Stimulated activated CD4-positive, alpha-beta T cell treated with anti-CD3 and anti-CD28 coated beads, Interleukin-2, amount 100 ng/mL, for 24 hours (primary cell): Measurements from ENCODE around the gene ZC3H14.
"Not testable (repeated sequence)": the region's sequence is repeated elsewhere in the genome, so short reads cannot be mapped to it uniquely, and the experiment has no call there.

ENCODE experiments used
- DNase-seq, 2 donors: peaks; one replicate each; pipeline ENCODE4 v3.0.0-alpha.2; 2020

The ZC3H14 gene, protein sequence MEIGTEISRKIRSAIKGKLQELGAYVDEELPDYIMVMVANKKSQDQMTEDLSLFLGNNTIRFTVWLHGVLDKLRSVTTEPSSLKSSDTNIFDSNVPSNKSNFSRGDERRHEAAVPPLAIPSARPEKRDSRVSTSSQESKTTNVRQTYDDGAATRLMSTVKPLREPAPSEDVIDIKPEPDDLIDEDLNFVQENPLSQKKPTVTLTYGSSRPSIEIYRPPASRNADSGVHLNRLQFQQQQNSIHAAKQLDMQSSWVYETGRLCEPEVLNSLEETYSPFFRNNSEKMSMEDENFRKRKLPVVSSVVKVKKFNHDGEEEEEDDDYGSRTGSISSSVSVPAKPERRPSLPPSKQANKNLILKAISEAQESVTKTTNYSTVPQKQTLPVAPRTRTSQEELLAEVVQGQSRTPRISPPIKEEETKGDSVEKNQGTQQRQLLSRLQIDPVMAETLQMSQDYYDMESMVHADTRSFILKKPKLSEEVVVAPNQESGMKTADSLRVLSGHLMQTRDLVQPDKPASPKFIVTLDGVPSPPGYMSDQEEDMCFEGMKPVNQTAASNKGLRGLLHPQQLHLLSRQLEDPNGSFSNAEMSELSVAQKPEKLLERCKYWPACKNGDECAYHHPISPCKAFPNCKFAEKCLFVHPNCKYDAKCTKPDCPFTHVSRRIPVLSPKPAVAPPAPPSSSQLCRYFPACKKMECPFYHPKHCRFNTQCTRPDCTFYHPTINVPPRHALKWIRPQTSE

GRCh38 chr14:88562831-88563686 lies at the start of gene ZC3H14:
TSS of gene ZC3H14 (plus strand) at chr14:88563037. CDS start at chr14:88563134, 97 bp downstream.
- peak; percentile 86 to 88 for DNase-seq

DNA sequence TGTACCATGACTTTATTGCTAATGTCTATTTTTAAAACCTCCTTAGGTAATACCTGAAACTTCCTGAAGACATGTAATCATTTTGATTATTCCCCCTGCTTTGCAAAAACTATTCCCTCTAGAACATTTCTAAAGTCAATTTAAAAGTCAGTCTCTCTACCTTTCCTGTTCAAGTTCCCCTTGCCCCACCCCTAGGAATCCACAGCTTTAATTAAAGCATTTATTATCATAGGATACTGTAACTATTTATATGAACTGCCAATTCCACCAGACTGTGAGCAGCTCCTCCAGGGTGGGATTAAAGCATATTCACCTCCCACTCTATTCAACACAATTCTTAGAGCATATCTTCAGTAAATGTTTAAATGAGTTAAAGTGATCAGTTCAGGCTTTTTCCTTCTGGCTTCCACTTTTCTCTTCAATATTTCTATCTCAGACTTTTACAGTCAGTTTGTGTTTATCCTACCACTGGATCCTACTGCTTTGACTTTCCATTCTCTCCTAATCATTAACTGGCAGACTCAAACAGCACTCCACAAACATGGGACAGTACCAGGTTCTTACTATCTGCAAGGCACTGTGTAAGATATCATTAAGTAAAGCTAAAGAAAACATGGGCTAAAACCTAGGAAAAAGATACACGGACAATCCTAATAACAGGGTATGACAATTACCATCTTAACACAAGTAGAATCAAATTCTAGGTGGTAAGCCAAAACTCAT lies 47.2 kb upstream of the ZC3H14 start:
- DNase-seq, result no peak

- no peak for DNase-seq
Measured at GRCh38 chr14:88516861-88517357, 45.9 kb upstream of the ZC3H14 start.

DNA sequence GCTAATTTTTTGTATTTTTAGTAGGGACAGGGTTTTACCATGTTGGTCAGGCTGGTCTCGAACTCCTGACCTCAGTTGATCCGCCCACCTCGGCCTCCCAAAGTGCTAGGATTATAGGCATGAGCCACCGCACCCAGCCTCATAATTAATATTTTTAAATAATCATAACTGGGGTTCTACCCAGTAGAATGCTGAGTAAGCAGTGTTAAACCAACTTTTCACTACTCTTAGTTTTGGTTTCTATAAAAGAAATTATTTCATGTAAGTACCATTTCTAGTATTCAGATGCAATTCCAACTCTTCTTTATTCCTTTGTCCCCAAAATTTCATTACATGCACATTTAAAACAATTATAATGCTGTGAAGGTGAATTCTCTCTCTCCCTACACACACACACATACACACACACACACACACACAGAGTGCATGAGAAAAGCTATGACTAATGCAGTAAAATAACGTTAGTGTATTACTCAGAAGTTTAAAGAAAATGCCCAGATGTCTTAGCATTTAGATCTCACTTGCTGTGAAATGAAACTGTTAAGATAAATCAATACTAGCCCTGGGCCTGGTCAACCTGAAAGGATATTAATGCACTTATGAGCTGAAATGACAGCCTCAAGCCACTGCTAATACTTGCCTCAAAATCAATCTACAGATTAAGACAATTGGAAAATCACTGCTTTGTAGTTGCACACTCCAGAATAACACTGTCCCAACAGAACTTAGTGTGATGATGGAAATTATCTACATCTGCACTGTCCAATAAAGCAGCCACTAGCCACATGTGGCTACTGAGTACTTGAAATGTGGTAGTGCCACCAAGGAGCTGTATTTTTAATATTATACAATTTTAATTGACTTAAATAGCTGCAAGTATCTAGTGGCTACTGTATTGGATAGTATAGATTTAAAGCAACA lies 44.0 kb upstream of the ZC3H14 start:
- DNase-seq, result no peak

DNA sequence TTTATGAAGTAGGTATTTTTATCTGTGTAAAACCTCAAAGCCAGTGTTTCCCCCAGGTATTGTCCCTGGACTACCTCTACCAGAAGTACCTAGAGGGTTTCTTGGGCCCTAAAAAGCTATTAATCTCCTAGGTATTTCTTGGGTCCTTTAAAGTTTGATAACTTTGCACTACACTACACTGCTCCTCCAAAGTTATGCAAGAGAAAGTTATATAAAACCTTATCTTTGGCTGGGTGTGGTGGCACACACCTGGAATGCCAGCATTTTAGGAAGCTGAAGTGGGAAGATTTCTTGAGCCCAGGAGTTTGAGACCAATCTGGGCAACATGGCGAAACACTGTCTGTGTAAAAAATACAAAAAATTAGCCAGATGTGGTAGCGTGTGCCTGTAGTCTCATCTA lies 42.9 kb upstream of the ZC3H14 start:
- DNase-seq, result no peak

- DNase-seq, result no peak
Measured at GRCh38 chr14:88521818-88522217, 41.0 kb upstream of the ZC3H14 start.

- no peak for DNase-seq
Measured at GRCh38 chr14:88522393-88522792, 40.4 kb upstream of the ZC3H14 start.

- DNase-seq, result not testable (repeated sequence)
Measured at GRCh38 chr14:88529889-88530288, 32.9 kb upstream of the ZC3H14 start.

DNA sequence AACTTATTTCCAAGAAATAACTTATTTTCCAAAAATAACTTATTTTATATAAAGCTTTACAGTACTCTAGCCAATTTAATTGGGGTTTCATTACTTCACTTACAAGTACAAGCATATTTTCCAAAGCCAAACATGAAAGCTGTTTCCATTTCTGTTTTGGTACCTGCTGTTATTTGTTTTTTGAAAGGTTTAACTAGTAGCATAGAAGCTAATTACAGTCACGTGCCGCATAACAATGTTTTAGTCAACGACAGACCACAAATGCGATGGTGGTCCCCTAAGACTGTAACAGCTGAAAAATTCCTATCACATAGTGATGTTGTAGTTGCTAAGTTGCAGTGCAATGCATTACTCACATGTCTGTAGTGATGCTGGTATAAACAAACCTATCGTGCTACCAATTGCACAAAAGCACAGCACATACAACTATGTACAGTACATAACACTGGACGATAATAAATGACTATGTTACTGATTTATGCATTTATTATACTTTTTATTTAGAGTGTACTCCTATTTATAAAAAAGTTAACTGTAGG lies 29.7 kb upstream of the ZC3H14 start:
- DNase-seq, result no peak

- no peak for DNase-seq
Measured at GRCh38 chr14:88535149-88535548, 27.7 kb upstream of the ZC3H14 start.

DNA sequence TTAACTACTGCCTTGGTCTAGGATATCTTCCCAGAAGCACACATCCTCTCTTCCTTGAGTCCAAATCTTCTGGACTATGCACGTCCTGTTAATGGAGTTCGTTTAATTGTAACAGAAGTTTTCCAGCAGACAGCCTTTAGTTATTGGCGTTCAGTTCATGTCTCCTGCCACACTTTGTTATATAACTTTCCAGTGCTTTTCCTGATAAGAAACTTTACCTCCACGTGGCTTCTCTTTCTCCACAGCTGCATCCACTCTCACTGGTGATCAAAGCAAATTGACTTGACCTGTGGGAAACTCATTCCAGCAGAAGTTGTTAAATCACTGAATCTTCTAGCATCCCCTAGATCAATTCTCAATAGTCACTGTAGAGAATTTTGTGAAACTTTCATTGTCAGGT lies 27.0 kb upstream of the ZC3H14 start:
- no peak for DNase-seq

GRCh38 chr14:88541324-88541723 lies 21.5 kb upstream of the ZC3H14 start:
- no peak for DNase-seq

DNA sequence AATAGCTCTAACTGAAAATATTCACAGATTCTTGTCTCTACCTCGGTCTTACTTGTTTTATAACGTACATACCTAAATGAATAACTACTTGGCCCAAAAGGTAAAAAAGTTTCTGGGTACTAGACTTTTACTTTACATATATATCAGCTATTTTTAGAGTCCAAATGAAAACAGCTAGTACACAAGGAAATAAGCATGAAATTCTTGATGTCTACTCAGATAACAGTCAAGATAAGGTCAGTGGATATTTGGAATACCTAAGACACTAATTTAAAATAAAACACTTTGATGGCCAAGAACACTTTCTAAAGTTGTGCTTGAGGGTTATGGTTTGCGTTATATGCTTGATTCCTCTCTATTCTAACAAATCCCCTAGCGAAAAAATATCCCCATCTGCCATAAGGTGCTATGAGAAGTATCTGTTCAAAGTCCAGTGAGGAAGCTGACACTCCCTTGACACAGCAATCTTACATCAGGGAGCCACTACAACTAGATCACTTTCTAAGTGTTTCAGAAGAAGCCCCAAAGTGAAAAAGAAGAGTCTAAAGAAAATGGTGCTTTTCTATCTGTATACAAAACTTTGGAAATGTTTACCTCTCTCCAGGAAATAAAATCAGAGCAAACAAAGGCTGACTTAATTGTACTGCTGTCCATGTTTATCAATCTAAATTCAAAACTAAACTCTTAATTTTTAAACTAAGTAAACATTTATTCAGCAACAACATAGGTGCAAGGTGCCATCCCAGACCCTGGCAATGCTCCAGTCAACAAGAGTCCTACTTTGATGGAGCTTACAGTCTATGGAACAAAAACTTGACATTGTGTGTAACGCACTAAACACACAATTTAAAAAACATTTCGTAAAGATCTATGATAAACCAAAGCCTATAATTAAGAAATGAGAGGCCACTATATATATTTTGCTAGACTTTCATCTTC lies 19.7 kb upstream of the ZC3H14 start:
- DNase-seq, result no peak

DNA sequence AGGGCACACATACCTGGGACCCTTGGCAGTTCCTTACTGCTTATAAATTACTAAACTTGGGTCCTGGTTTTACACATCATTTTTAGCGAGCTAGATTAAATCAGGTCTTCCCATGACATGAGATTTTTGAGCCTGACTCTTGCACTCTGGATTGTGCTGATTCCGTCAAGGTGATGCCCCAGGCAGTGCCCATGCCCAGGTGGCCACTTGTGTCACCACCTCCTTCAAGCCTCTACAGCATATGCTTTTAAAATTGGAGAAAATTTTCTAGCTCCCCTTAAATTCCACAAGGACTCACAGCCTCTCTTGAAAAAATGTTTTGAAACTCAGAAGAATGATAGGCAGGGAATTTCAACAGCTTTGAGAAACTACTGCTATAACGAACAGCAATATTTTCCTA lies 17.6 kb upstream of the ZC3H14 start:
- DNase-seq, result no peak

DNA sequence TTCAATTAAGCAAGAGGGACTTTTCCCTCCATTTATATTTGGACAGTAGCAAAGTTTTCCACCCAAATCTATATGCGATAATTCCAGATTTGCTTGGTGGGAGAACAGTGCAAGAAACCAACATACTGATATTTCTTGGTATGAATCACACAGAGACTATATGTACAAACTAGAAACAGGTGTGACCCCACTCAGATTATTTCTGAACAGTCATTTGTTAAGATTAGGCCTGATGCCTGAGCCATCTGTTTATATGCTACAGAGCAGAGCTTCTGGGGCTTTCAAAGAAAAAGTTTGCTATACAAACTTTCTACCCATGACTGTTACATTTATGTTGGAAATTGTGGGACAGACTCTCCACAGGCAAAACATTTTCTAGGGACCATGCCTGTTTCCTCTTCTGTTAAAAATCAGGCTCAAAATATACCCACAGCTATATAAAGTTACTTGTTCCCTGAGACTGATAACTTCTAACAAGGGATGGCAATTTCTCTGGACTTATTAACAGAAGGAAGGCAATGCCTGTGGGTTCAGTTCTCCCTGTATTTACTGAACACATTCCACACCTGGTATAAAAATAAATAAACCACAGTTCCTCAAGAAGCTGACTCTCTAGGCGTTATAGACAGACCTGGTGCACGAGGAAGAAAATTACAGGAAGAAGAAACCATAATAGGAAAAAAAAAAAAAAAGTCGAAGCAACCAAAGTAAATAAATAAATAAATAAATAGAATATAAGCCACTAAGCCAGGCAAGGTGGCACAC lies 16.0 kb upstream of the ZC3H14 start:
- DNase-seq, result no peak

- DNase-seq, result no peak
Measured at GRCh38 chr14:88547386-88547780, 15.5 kb upstream of the ZC3H14 start.

- DNase-seq, result no peak
Measured at GRCh38 chr14:88550078-88550477, 12.8 kb upstream of the ZC3H14 start.

- peak; percentile 64 to 72 for DNase-seq
Measured at GRCh38 chr14:88551094-88551870, 11.6 kb upstream of the ZC3H14 start.
